Suprapubic skin (tissue), 4 donors: ENCODE data around the gene UBR3. TPM values are rescaled to one million over a fixed set of nuclear protein-coding genes. Genes with fewer than 3 reads are reported as not detected.
"Not testable (repeated sequence)": the region's sequence is repeated elsewhere in the genome, so short reads cannot be mapped to it uniquely, and the experiment has no call there.

Source experiments
- DNase-seq, 2 donors: peaks; one replicate each; pipeline ENCODE4 v3.0.0-alpha.2; 2019; ENCODE audit warnings: low spot score in 2 of 2
- H3K27ac ChIP-seq: fragments of 200-600 bp; sonication (generic); one replicate; pipeline ENCODE4 v1.5.1; 2019
- H3K27me3 ChIP-seq: fragments of 200-600 bp; sonication (generic); one replicate; pipeline ENCODE4 v1.5.1; 2019
- H3K36me3 ChIP-seq: fragments of 200-600 bp; sonication (generic); one replicate; pipeline ENCODE4 v1.5.1; 2019
- H3K4me1 ChIP-seq: fragments of 200-600 bp; sonication (generic); one replicate; pipeline ENCODE4 v1.5.1; 2019
- H3K4me3 ChIP-seq: fragments of 200-600 bp; sonication (generic); one replicate; pipeline ENCODE4 v1.5.1; 2019; ENCODE audit warnings: mild to moderate bottlenecking
- H3K9me3 ChIP-seq: fragments of 200-600 bp; sonication (generic); one replicate; pipeline ENCODE4 v1.5.1; 2019
- CTCF ChIP-seq, 2 donors: fragments of 200-600 bp in 1 of 2; fragments of 450-650 bp in 1 of 2; sonication (generic) in 1 of 2; IDR thresholded peaks; one replicate each; pipeline ENCODE4 v1.5.1; 2016 to 2019; ENCODE audit warnings: antibody characterized with exemption in 2 of 2, mild to moderate bottlenecking in 1 of 2, moderate library complexity in 1 of 2
- EP300 ChIP-seq: sonication (generic); formaldehyde crosslinking; IDR thresholded peaks from one replicate; pipeline ENCODE4 v1.6.1; 2017; ENCODE audit warnings: antibody characterized with exemption
- POLR2A ChIP-seq, 2 donors: fragments of 450-650 bp; IDR thresholded peaks; one replicate each; pipeline ENCODE4 v1.6.1; 2017; ENCODE audit warnings: antibody characterized with exemption in 2 of 2, mild to moderate bottlenecking in 2 of 2, moderate library complexity in 2 of 2
- POLR2AphosphoS5 ChIP-seq, 3 donors: sonication (generic); formaldehyde crosslinking; IDR thresholded peaks; one replicate each; pipeline ENCODE4 v1.6.1; 2017; ENCODE audit warnings: antibody characterized with exemption in 3 of 3
- WGBS: methylation state at CpG from one replicate; pipeline ENCODE4 v1.1.5; 2018; 5-methylcytosine and 5-hydroxymethylcytosine counted together
- total RNA-seq, 4 donors: library from RNA; depleted of rRNA; stranded (reverse); fragments of >200 nt; gene quantifications; one replicate each; pipeline ENCODE4 v1.1.0, GENCODE V29; 2016

The UBR3 gene
- total RNA-seq, 4 donors from 2014 or later: 41.9 to 140 (median 60.4) TPM

- Histone ChIP-seq H3K36me3 (no peaks in the 10 kb centered on the region), H3K4me1 (peaks cover 4% of the 10 kb centered on the region), H3K4me3 (no peak overlapping the region), H3K9me3 (no peaks in the 10 kb centered on the region), H3K27ac (no peak overlapping the region), H3K27me3 (no peaks in the 10 kb centered on the region)
- WGBS: 61% methylated on average over 2 of the region's 2 CpGs
- no peak for DNase-seq
- TF ChIP-seq POLR2A (IDR thresholded peaks at IDR 0.05): no peak
- no peak for TF ChIP-seq CTCF (IDR thresholded peaks at IDR 0.05)
- no peak for TF ChIP-seq EP300
- no peak for TF ChIP-seq POLR2AphosphoS5 (IDR thresholded peaks at IDR 0.05)
Observed at GRCh38 chr2:169865492-169865891, 38.2 kb downstream of the UBR3 start.

GRCh38 chr2:169866230-169866629 is 39.0 kb downstream of the UBR3 start:
- not testable (repeated sequence) for H3K27ac ChIP-seq, H3K4me1 ChIP-seq, H3K36me3 ChIP-seq, DNase-seq, H3K9me3 ChIP-seq, H3K4me3 ChIP-seq, H3K27me3 ChIP-seq
- WGBS: 93% methylated on average over 6 of the region's 6 CpGs

GRCh38 chr2:169867579-169867978 is 40.3 kb downstream of the UBR3 start:
- Histone ChIP-seq H3K36me3 (no peaks in the 10 kb centered on the region), H3K27me3 (no peaks in the 10 kb centered on the region), H3K27ac (no peak overlapping the region), H3K4me1 (peaks cover 4% of the 10 kb centered on the region), H3K4me3 (no peak overlapping the region), H3K9me3 (no peaks in the 10 kb centered on the region)
- TF ChIP-seq POLR2AphosphoS5 (IDR thresholded peaks at IDR 0.05) (no peak), POLR2A (IDR thresholded peaks at IDR 0.05) (no peak), CTCF (IDR thresholded peaks at IDR 0.05) (no peak), EP300 (no peak)
- DNase-seq: no peak
- WGBS: 89% methylated on average over 3 of the region's 3 CpGs

- no peaks in the 10 kb centered on the region for H3K27me3 ChIP-seq
- TF ChIP-seq POLR2AphosphoS5 (IDR thresholded peaks at IDR 0.05) (no peak), POLR2A (IDR thresholded peaks at IDR 0.05) (no peak), EP300 (no peak)
- DNase-seq: no peak
- no peak overlapping the region for H3K27ac ChIP-seq
- peaks cover under 1% of the 10 kb centered on the region for H3K36me3 ChIP-seq
- 93% methylated on average over 7 of the region's 7 CpGs for WGBS
- no peaks in the 10 kb centered on the region for H3K9me3 ChIP-seq
- no peak overlapping the region for H3K4me3 ChIP-seq
- no peaks in the 10 kb centered on the region for H3K4me1 ChIP-seq
Observed at GRCh38 chr2:169868951-169869350, 41.7 kb downstream of the UBR3 start.

GRCh38 chr2:169871369-169871768 is 44.1 kb downstream of the UBR3 start:
- DNase-seq, H3K9me3 ChIP-seq, H3K4me1 ChIP-seq, H3K27me3 ChIP-seq, H3K4me3 ChIP-seq, H3K27ac ChIP-seq, H3K36me3 ChIP-seq: not testable (repeated sequence)
- WGBS: 92% methylated on average over 9 of the region's 9 CpGs

- peaks cover 13% of the 10 kb centered on the region for H3K36me3 ChIP-seq
- TF ChIP-seq POLR2A (IDR thresholded peaks at IDR 0.05) (no peak), EP300 (no peak), CTCF (IDR thresholded peaks at IDR 0.05) (no peak), POLR2AphosphoS5 (IDR thresholded peaks at IDR 0.05) (no peak)
- H3K27me3 ChIP-seq: no peaks in the 10 kb centered on the region
- H3K4me1 ChIP-seq: no peaks in the 10 kb centered on the region
- no peaks in the 10 kb centered on the region for H3K9me3 ChIP-seq
- 99% methylated on average over 1 of the region's 1 CpG for WGBS
- H3K4me3 ChIP-seq: no peak overlapping the region
- no peak overlapping the region for H3K27ac ChIP-seq
- no peak for DNase-seq
Observed at GRCh38 chr2:169871994-169872393, 44.7 kb downstream of the UBR3 start.

GRCh38 chr2:169877398-169877797 is 50.1 kb downstream of the UBR3 start:
- DNase-seq: no peak
- Histone ChIP-seq H3K27me3 (no peaks in the 10 kb centered on the region), H3K4me1 (no peaks in the 10 kb centered on the region), H3K27ac (no peak overlapping the region), H3K4me3 (no peak overlapping the region), H3K36me3 (peaks cover 16% of the 10 kb centered on the region), H3K9me3 (no peaks in the 10 kb centered on the region)
- TF ChIP-seq POLR2AphosphoS5 (IDR thresholded peaks at IDR 0.05): no peak
- no peak for TF ChIP-seq CTCF (IDR thresholded peaks at IDR 0.05)
- no peak for TF ChIP-seq POLR2A (IDR thresholded peaks at IDR 0.05)
- no peak for TF ChIP-seq EP300
